GM23338 (cell line): ENCODE results near the gene CACNA1D.

Source experiments
- CTCF ChIP-seq, 2 experiments: fragments of 200-600 bp in 1 of 2; sonication (generic) in 1 of 2; conservative IDR thresholded peaks; 2 replicates each; pipeline versions ENCODE4 v1.5.1 to v1.6.1; 2016 to 2017; ENCODE audit warnings: antibody characterized with exemption in 2 of 2, low read depth in 2 of 2, mild to moderate bottlenecking in 2 of 2, moderate library complexity in 1 of 2
- EZH2 ChIP-seq: fragments of 200-600 bp; sonication (generic); IDR thresholded peaks from one replicate; pipeline ENCODE4 v1.8.0; 2017; ENCODE audit warnings: antibody characterized with exemption, mild to moderate bottlenecking, low read depth; ENCODE audit not compliant: unreplicated experiment
- EZH2phosphoT487 ChIP-seq: fragments of 200-600 bp; sonication (generic); IDR thresholded peaks from one replicate; pipeline ENCODE4 v1.8.1; 2018; ENCODE audit warnings: antibody characterized with exemption; ENCODE audit not compliant: unreplicated experiment
- JUNB ChIP-seq: IDR thresholded peaks from one replicate; pipeline ENCODE4 v1.6.1; 2016; ENCODE audit warnings: antibody characterized with exemption; ENCODE audit not compliant: unreplicated experiment
- NANOG ChIP-seq: IDR thresholded peaks from 2 replicates; pipeline ENCODE4 v1.6.1; 2016; ENCODE audit warnings: antibody characterized with exemption, borderline replicate concordance
- POLR2AphosphoS5 ChIP-seq: IDR thresholded peaks from 2 replicates; pipeline ENCODE4 v1.6.1; 2016; ENCODE audit warnings: antibody characterized with exemption, low read depth
- REST ChIP-seq: IDR thresholded peaks from one replicate; pipeline ENCODE4 v1.6.1; 2018; ENCODE audit warnings: antibody characterized with exemption; ENCODE audit not compliant: unreplicated experiment
- ZNF331 ChIP-seq: fragments of 250-450 bp; sonication (Bioruptor Pico); IDR thresholded peaks from 2 replicates; pipeline ENCODE4 v1.5.0; 2020; ENCODE audit warnings: low read depth, mild to moderate bottlenecking, moderate library complexity
- ZNF462 ChIP-seq: fragments of 250-450 bp; sonication (Bioruptor Pico); IDR thresholded peaks from 2 replicates; pipeline ENCODE4 v1.5.0; 2020; ENCODE audit warnings: mild to moderate bottlenecking, moderate library complexity

- TF ChIP-seq EZH2phosphoT487 (no peak), CTCF (conservative IDR thresholded peaks at IDR 0.05; ENCODE audit: low read depth in 2 of 2) (no peak), EZH2 (no peak), REST (no peak), NANOG (no peak), JUNB (no peak), POLR2AphosphoS5 (no peak), ZNF462 (CRISPR knock-in tag) (no peak), ZNF331 (CRISPR knock-in tag) (no peak)
These were observed 300.2 kb downstream of the CACNA1D start for GRCh38 chr3:53794597-53794996.
